HepG2 (cell line): ENCODE measurements around the gene ENDOG. TPM values are rescaled to one million over a fixed set of nuclear protein-coding genes. Genes with fewer than 3 reads are reported as not detected.

ENCODE experiments used
- ATAC-seq: fragments of 200-7000 bp; cut with Tn5 transposase; 3 replicates; pipeline ENCODE4 v1.9.1; 2020; ENCODE audit warnings: mild to moderate bottlenecking, moderate library complexity
- BruUV-seq: library from RNA; stranded (reverse); fragments of 400-500 nt; replicated peaks from 2 replicates; lab custom pipeline; 2021; lab: Mats Ljungman, UMichigan
- CTCF ChIA-PET: fragments of 300-600 bp; formaldehyde crosslinking; extraction: SDS; loops from one replicate; lab custom pipeline; 2021; ENCODE audit warnings: low total read pairs, inconsistent platforms, low intra/inter-chr PET ratio; lab: Yijun Ruan, JAX
- POLR2A ChIA-PET: fragments of 350-600 bp; sonication (Branson Sonifier 250); formaldehyde crosslinking; loops from one replicate; lab custom pipeline; 2020; ENCODE audit warnings: antibody characterized with exemption, inconsistent platforms; lab: Yijun Ruan, JAX
- DNase-seq: peaks from one replicate; pipeline ENCODE4 v3.0.0-alpha.2; 2015; ENCODE audit warnings: low spot score
- FAIRE-seq: peaks from 3 replicates; lab custom pipeline; 2011; peaks lifted over from hg19 to GRCh38; lab: Jason Lieb, UNC
- H2AFZ ChIP-seq: one replicate; pipeline ENCODE4 v1.6.1; 2011; ENCODE audit warnings: low read length, inconsistent platforms
- H3K27ac ChIP-seq: fragments of 300-600 bp; 3 replicates; pipeline ENCODE4 v1.8.0; 2011; ENCODE audit warnings: mixed run types, mild to moderate bottlenecking, mixed read lengths, low read length, inconsistent platforms; ENCODE audit not compliant: insufficient read depth; ENCODE audit errors: extremely low read length
- H3K27me3 ChIP-seq, 2 experiments: fragments of 200-600 bp in 1 of 2; 2 replicates in 1 of 2; 3 replicates in 1 of 2; pipeline versions ENCODE4 v1.6.0 to v1.8.0; 2011; ENCODE audit warnings: low read length in 2 of 2, mild to moderate bottlenecking in 2 of 2, moderate library complexity in 2 of 2, inconsistent platforms in 1 of 2; ENCODE audit not compliant: insufficient read depth in 2 of 2, control insufficient read depth in 1 of 2
- H3K36me3 ChIP-seq, 2 experiments: fragments of 200-600 bp in 1 of 2; replicated peaks in 1 of 2; 2 replicates in 1 of 2; 3 replicates in 1 of 2; pipeline versions ENCODE4 v1.5.1 to v1.8.0; 2011; ENCODE audit warnings: low read length in 2 of 2, inconsistent platforms in 1 of 2; ENCODE audit not compliant: insufficient read depth in 2 of 2, control insufficient read depth in 1 of 2
- H3K4me1 ChIP-seq: 2 replicates; pipeline ENCODE4 v1.5.1; 2012; ENCODE audit warnings: low read length, inconsistent platforms; ENCODE audit not compliant: insufficient read depth
- H3K4me2 ChIP-seq: 2 replicates; pipeline ENCODE4 v1.6.0; 2011; ENCODE audit warnings: low read depth, low read length, inconsistent platforms
- H3K4me3 ChIP-seq, 3 experiments: fragments of 200-600 bp in 1 of 3; sonication (generic), shearing (Covaris generic) in 1 of 3; replicated peaks in 1 of 3; 2 replicates each; pipeline ENCODE4 v1.5.1; 2011 to 2016; ENCODE audit warnings: low read length in 3 of 3, inconsistent platforms in 2 of 3, low read depth in 2 of 3, mild to moderate bottlenecking in 2 of 3, control low read depth in 1 of 3, mixed read lengths in 1 of 3; ENCODE audit not compliant: insufficient read depth in 1 of 3
- H3K79me2 ChIP-seq: one replicate; pipeline ENCODE4 v1.6.1; 2011; ENCODE audit warnings: low read length, inconsistent platforms; ENCODE audit not compliant: insufficient read depth
- H3K9ac ChIP-seq: 2 replicates; pipeline ENCODE4 v1.6.0; 2011; ENCODE audit warnings: mild to moderate bottlenecking, low read depth, low read length, inconsistent platforms; ENCODE audit not compliant: insufficient read depth
- H3K9me3 ChIP-seq: 2 replicates; pipeline ENCODE4 v1.5.1; 2012; ENCODE audit warnings: mild to moderate bottlenecking, low read length
- H4K20me1 ChIP-seq: 2 replicates; pipeline ENCODE4 v1.6.0; 2011; ENCODE audit warnings: inconsistent platforms, mild to moderate bottlenecking, low read length, moderate library complexity; ENCODE audit not compliant: insufficient read depth
- ATF7-NPFF ChIP-seq: sonication (generic); formaldehyde crosslinking; IDR thresholded peaks from 2 replicates; pipeline ENCODE4 v1.8.1; 2023; ENCODE audit warnings: mild to moderate bottlenecking, low read depth, missing genetic modification reagents, moderate library complexity
- NR2F6 ChIP-seq, 2 experiments: IDR thresholded peaks; 2 replicates each; pipeline ENCODE4 v1.6.1; 2016; ENCODE audit warnings: antibody characterized with exemption in 1 of 2, mild to moderate bottlenecking in 1 of 2
- ZNF782 ChIP-seq: sonication (generic); formaldehyde crosslinking; IDR thresholded peaks from 2 replicates; pipeline ENCODE4 v1.4.0; 2020; ENCODE audit warnings: missing genetic modification reagents, mild to moderate bottlenecking, borderline replicate concordance
- WGBS: methylation state at CpG from one replicate; pipeline ENCODE4 v1.1.6; 2017; ENCODE audit warnings: low lambda C conversion rate; 5-methylcytosine and 5-hydroxymethylcytosine counted together
- in situ Hi-C: cut with HindIII; loops from 2 replicates; pipeline ENCODE4 v1.10.0; 2017; ENCODE audit warnings: low pct_unique_long_range_greater_than_20kb; ENCODE audit not compliant: extremely low pct_ligation_motif_present
- intact Hi-C: fragments of 100-400 bp; cut with micrococcal nuclease; formaldehyde crosslinking; loops from one replicate; pipeline ENCODE4 v1.10.0; 2022; ENCODE audit not compliant: unreplicated experiment
- polyA plus RNA-seq, 8 experiments: library from polyadenylated mRNA; depleted of rRNA in 3 of 8; stranded (reverse) in 7 of 8; unstranded in 1 of 8; fragments of >200 nt; fragmentation: Illumina TruSeq in 4 of 8; extraction: Trizol in 4 of 8; gene quantifications; 2 replicates each; pipeline versions ENCODE4 v1.2.1 to v1.2.3, GENCODE V29; 2011 to 2016; ENCODE audit warnings: low read depth in 4 of 8, missing spikeins in 1 of 8, mixed read lengths in 1 of 8; ENCODE audit not compliant: insufficient read depth in 1 of 8
- total RNA-seq, 5 experiments: library from RNA; depleted of rRNA; stranded (reverse); fragments of >200 nt; fragmentation: Illumina TruSeq; extraction: Trizol; gene quantifications; 2 replicates each; pipeline ENCODE4 v1.2.3, GENCODE V29; 2016; ENCODE audit warnings: low read depth in 1 of 5
- TF ChIP-seq, protein P1 (sequence below): sonication (generic); formaldehyde crosslinking; IDR thresholded peaks from 2 replicates; pipeline ENCODE4 v1.5.1; 2020; ENCODE audit warnings: mild to moderate bottlenecking, missing genetic modification reagents, moderate library complexity

The ENDOG gene
- total and polyA plus RNA-seq, 2 of the 13 experiments (the other 11 are each of a cell fraction or from before 2014, with no cell fraction given), result 26.3 to 28.8 TPM

DNA sequence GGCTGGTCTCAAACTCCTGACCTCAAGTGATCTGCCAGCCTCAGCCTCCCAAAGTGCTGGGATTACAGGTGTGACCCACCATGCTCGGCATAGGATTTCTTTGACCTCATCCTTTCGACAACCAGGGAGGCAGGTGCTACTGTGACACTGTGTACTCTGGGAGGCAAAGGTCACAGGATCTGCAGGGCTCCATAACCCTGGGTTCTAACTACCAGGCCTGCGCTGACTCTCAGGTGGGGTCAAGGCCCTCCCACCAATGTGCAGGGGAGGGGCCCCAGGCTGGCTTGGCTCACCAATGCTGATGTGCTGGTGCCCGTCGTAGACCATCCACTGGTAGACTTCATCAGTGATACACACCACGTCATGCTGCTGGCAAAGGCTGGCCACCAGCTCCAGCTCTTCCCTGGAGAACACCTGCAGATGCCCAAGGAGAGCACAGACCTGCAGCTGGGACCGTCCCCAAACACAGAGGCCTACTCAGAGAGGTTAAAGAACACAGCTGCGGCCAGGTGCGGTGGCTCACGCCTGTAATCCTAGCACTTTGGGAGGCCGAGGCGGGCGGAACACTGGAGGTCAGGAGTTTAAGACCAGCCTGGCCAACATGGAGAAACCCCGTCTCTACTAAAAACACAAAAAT, 18.3 kb downstream of the ENDOG start:
- Histone ChIP-seq H2AFZ (no peak overlapping the region), H3K36me3 (peaks cover 13 to 25% of the 10 kb centered on the region in 2 experiments), H3K27me3 (no peaks in the 10 kb centered on the region), H3K4me2 (no peak overlapping the region), H3K27ac (no peak overlapping the region), H3K4me3 (no peak overlapping the region)
- BruUV-seq, result no TSS peak
- ATAC-seq, result no peak
- no peak for DNase-seq
- TF ChIP-seq, protein P1, sequence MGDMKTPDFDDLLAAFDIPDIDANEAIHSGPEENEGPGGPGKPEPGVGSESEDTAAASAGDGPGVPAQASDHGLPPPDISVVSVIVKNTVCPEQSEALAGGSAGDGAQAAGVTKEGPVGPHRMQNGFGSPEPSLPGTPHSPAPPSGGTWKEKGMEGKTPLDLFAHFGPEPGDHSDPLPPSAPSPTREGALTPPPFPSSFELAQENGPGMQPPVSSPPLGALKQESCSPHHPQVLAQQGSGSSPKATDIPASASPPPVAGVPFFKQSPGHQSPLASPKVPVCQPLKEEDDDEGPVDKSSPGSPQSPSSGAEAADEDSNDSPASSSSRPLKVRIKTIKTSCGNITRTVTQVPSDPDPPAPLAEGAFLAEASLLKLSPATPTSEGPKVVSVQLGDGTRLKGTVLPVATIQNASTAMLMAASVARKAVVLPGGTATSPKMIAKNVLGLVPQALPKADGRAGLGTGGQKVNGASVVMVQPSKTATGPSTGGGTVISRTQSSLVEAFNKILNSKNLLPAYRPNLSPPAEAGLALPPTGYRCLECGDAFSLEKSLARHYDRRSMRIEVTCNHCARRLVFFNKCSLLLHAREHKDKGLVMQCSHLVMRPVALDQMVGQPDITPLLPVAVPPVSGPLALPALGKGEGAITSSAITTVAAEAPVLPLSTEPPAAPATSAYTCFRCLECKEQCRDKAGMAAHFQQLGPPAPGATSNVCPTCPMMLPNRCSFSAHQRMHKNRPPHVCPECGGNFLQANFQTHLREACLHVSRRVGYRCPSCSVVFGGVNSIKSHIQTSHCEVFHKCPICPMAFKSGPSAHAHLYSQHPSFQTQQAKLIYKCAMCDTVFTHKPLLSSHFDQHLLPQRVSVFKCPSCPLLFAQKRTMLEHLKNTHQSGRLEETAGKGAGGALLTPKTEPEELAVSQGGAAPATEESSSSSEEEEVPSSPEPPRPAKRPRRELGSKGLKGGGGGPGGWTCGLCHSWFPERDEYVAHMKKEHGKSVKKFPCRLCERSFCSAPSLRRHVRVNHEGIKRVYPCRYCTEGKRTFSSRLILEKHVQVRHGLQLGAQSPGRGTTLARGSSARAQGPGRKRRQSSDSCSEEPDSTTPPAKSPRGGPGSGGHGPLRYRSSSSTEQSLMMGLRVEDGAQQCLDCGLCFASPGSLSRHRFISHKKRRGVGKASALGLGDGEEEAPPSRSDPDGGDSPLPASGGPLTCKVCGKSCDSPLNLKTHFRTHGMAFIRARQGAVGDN (CRISPR knock-in tag), result peak; percentile 56
- peak; percentile 29; the same call in 1 of the 2 replicates for TF ChIP-seq NR2F6 (IDR thresholded peaks at IDR 0.05)
- peak; percentile 31; the same call in 1 of the 2 replicates for TF ChIP-seq NR2F6 (CRISPR knock-in tag; IDR thresholded peaks at IDR 0.05)
- TF ChIP-seq ATF7-NPFF, result 0 out of 2 replicates have a peak, but pooled peaks have one; percentile 28
- TF ChIP-seq ZNF782 (CRISPR knock-in tag), result no peak
- TF ChIP-seq, all 625 proteins: peak for 3
- in situ Hi-C loops, result no loop called here
- peaks cover 54% of the 10 kb centered on the region for H3K4me1 ChIP-seq
- no peak overlapping the region for H3K9ac ChIP-seq
- no peaks in the 10 kb centered on the region for H3K79me2 ChIP-seq
- ChIA-PET POLR2A (no interaction called here), CTCF (no interaction called here)
- intact Hi-C loops, result no loop called here
- H3K9me3 ChIP-seq, result no peaks in the 10 kb centered on the region
- no peaks in the 10 kb centered on the region for H4K20me1 ChIP-seq
- no peak for FAIRE-seq
- WGBS, result 79% methylated on average over 10 of the region's 14 CpGs
